Naive thymus-derived CD4-positive, alpha-beta T cell (primary cell): Measurements from ENCODE around the gene DNAAF6. TPM values are rescaled to one million over a fixed set of nuclear protein-coding genes. Genes with fewer than 3 reads are reported as not detected.
"Not testable (repeated sequence)": the region's sequence is repeated elsewhere in the genome, so short reads cannot be mapped to it uniquely, and the experiment has no call there.

ENCODE experiments used
- ATAC-seq: fragments of 150-1000 bp; cut with Tn5 transposase; 2 replicates; pipeline ENCODE4 v1.10.0; 2021; ENCODE audit warnings: mild to moderate bottlenecking, moderate library complexity
- CTCF ChIA-PET: fragments of 350-600 bp; sonication (Branson Sonifier 250); formaldehyde crosslinking; loops from one replicate; lab custom pipeline; 2021; ENCODE audit warnings: antibody characterized with exemption; lab: Charles Lee
- POLR2A ChIA-PET: fragments of 350-600 bp; sonication (Branson Sonifier 250); formaldehyde crosslinking; loops from one replicate; lab custom pipeline; 2021; ENCODE audit warnings: antibody characterized with exemption, inconsistent platforms; lab: Charles Lee
- DNase-seq, 9 donors: peaks; one replicate each; pipeline versions ENCODE4 v3.0.0 to v3.0.0-alpha.2; 2020 to 2022; ENCODE audit warnings: mixed read lengths in 1 of 9
- H3K27ac ChIP-seq: one replicate; pipeline ENCODE4 v1.7.0; 2013; ENCODE audit warnings: mild to moderate bottlenecking, low read depth, low read length, moderate library complexity
- H3K27me3 ChIP-seq, 2 donors: one replicate each; pipeline ENCODE4 v1.7.0; 2013; ENCODE audit warnings: low read length in 2 of 2, mild to moderate bottlenecking in 2 of 2, moderate library complexity in 2 of 2; ENCODE audit not compliant: control insufficient read depth in 2 of 2, insufficient read depth in 2 of 2
- H3K36me3 ChIP-seq, 3 experiments: 1 replicate in 2 of 3; 2 replicates in 1 of 3; pipeline ENCODE4 v1.7.0; 2013; ENCODE audit warnings: low read length in 3 of 3, mild to moderate bottlenecking in 3 of 3, moderate library complexity in 1 of 3; ENCODE audit not compliant: insufficient read depth in 3 of 3, control insufficient read depth in 2 of 3
- H3K4me1 ChIP-seq, 2 donors: one replicate each; pipeline ENCODE4 v1.7.0; 2013; ENCODE audit warnings: low read length in 2 of 2, mild to moderate bottlenecking in 2 of 2, moderate library complexity in 1 of 2; ENCODE audit not compliant: control insufficient read depth in 2 of 2, insufficient read depth in 2 of 2
- H3K4me3 ChIP-seq: 2 replicates; pipeline ENCODE4 v1.7.0; 2013; ENCODE audit warnings: mild to moderate bottlenecking, low read length
- H3K9me3 ChIP-seq, 3 experiments: 1 replicate in 2 of 3; 2 replicates in 1 of 3; pipeline ENCODE4 v1.7.0; 2013; ENCODE audit warnings: low read length in 3 of 3; ENCODE audit not compliant: control insufficient read depth in 2 of 3
- H3K27ac Mint-ChIP-seq, 9 donors: one replicate each; pipeline ENCODE4 v1.8.0; 2020 to 2022; ENCODE audit warnings: mixed read lengths in 9 of 9, mild to moderate bottlenecking in 8 of 9, moderate library complexity in 5 of 9, inconsistent platforms in 2 of 9
- H3K27me3 Mint-ChIP-seq, 5 donors: one replicate each; pipeline ENCODE4 v1.8.0; 2021 to 2022; ENCODE audit warnings: mixed read lengths in 5 of 5, mild to moderate bottlenecking in 1 of 5
- H3K36me3 Mint-ChIP-seq, 5 donors: one replicate each; pipeline ENCODE4 v1.8.0; 2020 to 2022; ENCODE audit warnings: mixed read lengths in 5 of 5, mild to moderate bottlenecking in 3 of 5, inconsistent platforms in 1 of 5
- H3K4me1 Mint-ChIP-seq, 7 donors: one replicate each; pipeline ENCODE4 v1.8.0; 2020 to 2022; ENCODE audit warnings: mixed read lengths in 7 of 7, mild to moderate bottlenecking in 3 of 7, inconsistent platforms in 1 of 7
- H3K4me3 Mint-ChIP-seq, 10 donors: one replicate each; pipeline ENCODE4 v1.8.0; 2020 to 2022; ENCODE audit warnings: mild to moderate bottlenecking in 10 of 10, mixed read lengths in 10 of 10, moderate library complexity in 6 of 10, inconsistent platforms in 2 of 10
- H3K9me3 Mint-ChIP-seq, 11 donors: one replicate each; pipeline ENCODE4 v1.8.0; 2020 to 2022; ENCODE audit warnings: mixed read lengths in 11 of 11, mild to moderate bottlenecking in 4 of 11, inconsistent platforms in 1 of 11, moderate library complexity in 1 of 11
- intact Hi-C, 2 donors: fragments of 100-400 bp; cut with micrococcal nuclease; formaldehyde crosslinking; loops; one replicate each; pipeline ENCODE4 v1.15.1; 2023
- polyA plus RNA-seq, 2 donors: library from polyadenylated mRNA; unstranded; fragments of 300-500 nt; fragmentation: Illumina TruSeq; gene quantifications; one replicate each; pipeline ENCODE4 v1.2.3, GENCODE V29; 2021
- total RNA-seq, 6 experiments: library from RNA in 5 of 6; stranded (reverse) in 5 of 6; gene quantifications; 1 replicate in 5 of 6; 2 replicates in 1 of 6; pipeline ENCODE4 v1.2.3 and lab custom pipeline; 2021 to 2026

DNAAF6 gene
- total RNA-seq, result not detected
- not detected for polyA plus RNA-seq
- not detected for total RNA-seq (lab: John Stamatoyannopoulos, UW)

DNA sequence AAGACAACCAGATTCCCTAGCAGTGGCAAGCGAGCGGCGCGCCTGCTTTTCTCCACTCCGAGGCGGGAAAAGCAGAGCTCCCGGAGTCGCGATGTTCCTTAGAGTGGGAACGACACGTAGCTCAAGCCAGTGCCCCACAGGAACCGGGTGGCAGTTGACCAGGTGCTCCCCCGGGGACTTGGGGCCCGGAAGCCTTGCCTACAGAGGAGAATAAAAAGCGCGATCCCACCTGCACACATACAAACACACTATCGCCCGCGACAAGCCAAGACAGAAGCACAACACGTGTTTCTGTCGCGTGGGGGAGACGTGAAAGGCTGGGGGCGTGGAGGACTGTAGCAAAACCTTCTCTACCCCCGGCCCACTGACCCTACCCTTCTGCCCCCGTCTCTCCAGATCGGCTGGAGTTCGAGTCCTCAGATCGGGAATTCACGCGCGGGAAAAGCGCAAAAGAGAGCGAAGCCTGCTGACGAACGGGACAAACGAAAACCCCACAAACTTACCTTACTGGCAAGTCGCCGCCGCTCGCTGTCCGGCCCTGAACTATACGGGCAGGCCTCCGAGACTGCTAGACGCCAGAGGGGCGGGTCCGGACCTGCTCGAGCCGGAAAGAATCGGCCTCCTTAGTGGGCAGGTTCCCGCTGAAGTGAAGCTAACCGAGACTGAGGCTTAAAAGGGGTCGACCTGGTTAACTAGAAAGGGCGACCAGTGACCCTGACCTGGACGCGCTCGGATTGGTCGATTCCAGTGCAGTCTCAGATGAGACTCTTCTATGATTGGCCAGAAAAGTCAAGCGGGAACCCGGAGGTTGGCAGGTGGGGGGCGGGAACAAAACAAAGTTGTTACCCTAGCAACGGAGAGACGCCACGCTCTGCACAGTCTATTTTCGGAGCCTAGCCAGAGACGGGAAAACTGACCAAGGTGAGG lies at the start of gene DNAAF6, which contains the start of gene NUP62CL:
DNAAF6 (plus strand) TSS at position 842 of the 927 bp plus-strand sequence. CDS start 6,265 bp downstream, outside the sequence.
NUP62CL (minus strand) TSS at position 664 of the 927 bp plus-strand sequence. CDS start 31,287 bp downstream, outside the sequence.
- H3K27ac Mint-ChIP-seq, result peak within 1 kb of the TSS; percentile 28 to 84 (median 74)
- H3K4me3 ChIP-seq, result peak within 1 kb of the TSS; percentile 72
- ATAC-seq (peak; percentile 94), DNase-seq (peak; percentile 28 to 75 (median 61))
- H3K9me3 ChIP-seq, result no peaks in the 10 kb centered on the region
- H3K27me3 Mint-ChIP-seq, result peaks cover 0 to 2% (median 0%) of the 10 kb centered on the region in 5 donors
- intact Hi-C loops, result loop anchor here (1.0 to 10.0 kb wide), 5 partner anchors 88 to 422 kb away; partner anchors contain the start of genes PRPS1 (in 2 of the 2) and RBM41 (in 2 of the 2)
- H3K36me3 ChIP-seq, result no peaks in the 10 kb centered on the region
- H3K27me3 ChIP-seq, result no peaks in the 10 kb centered on the region
- H3K9me3 Mint-ChIP-seq, result no peaks in the 10 kb centered on the region
- ChIA-PET POLR2A (no interaction called here), CTCF (no interaction called here)
- H3K36me3 Mint-ChIP-seq, result no peaks in the 10 kb centered on the region
- peaks cover 0 to 11% (median 3%) of the 10 kb centered on the region in 7 donors for H3K4me1 Mint-ChIP-seq
- peak within 1 kb of the TSS; percentile 80 to 93 (median 90) for H3K4me3 Mint-ChIP-seq
- H3K27ac ChIP-seq, result peak within 1 kb of the TSS; percentile 57
- no peaks in the 10 kb centered on the region for H3K4me1 ChIP-seq

DNA sequence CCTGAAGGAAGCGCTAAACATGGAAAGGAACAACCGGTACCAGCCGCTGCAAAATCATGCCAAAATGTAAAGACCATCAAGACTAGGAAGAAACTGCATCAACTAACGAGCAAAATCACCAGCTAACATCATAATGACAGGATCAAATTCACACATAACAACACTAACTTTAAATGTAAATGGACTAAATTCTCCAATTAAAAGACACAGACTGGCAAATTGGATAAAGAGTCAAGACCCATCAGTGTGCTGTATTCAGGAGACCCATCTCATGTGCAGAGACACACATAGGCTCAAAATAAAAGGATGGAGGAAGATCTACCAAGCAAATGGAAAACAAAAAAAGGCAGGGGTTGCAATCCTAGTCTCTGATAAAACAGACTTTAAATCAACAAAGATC lies 48.8 kb upstream of the DNAAF6 start:
- intact Hi-C loops, CTCF ChIA-PET, H3K27me3 ChIP-seq, H3K9me3 Mint-ChIP-seq, H3K4me3 Mint-ChIP-seq, ATAC-seq, POLR2A ChIA-PET, H3K27ac Mint-ChIP-seq, H3K27ac ChIP-seq, H3K36me3 ChIP-seq, H3K36me3 Mint-ChIP-seq, DNase-seq, H3K4me1 ChIP-seq, H3K4me1 Mint-ChIP-seq, H3K27me3 Mint-ChIP-seq, H3K4me3 ChIP-seq, H3K9me3 ChIP-seq: not testable (repeated sequence)

DNA sequence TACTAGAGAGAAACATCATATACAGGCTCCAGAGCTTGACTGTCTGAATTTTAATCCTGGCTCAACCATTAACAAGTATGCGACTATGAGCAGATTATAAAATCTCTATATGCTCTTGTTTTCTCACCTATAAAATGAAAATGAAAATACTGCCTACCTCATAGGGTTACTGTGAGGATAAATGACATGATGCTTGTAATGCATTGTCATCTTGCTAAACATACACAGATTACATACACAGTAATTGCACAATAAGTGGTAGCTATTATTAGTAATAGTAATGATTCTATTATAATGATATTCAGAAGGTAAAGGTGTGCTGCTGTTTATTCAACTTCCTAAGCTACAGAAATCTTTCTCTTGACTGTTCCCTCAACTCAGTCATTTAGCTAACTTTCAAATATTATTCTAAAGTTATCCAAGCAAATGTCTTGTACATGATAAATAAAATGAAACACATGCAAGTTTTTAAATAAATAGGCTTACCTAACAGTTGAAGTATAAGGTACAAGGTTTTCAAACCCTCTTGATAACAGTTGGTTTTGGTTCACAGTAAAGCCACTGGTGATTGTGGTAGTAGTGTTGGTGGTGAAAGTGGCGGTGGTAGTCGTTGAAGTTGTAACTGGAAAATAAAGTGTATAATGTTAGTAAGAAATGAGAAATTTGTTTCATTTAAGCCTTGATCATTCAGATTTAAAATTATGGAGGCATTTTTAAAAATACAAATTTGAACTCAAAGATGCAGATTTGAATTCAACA lies 39.1 kb upstream of the DNAAF6 start:
- POLR2A ChIA-PET, result no interaction called here
- H3K27me3 ChIP-seq, result no peaks in the 10 kb centered on the region
- ATAC-seq, result no peak
- H3K4me1 ChIP-seq, result no peaks in the 10 kb centered on the region
- no peak overlapping the region for H3K4me3 ChIP-seq
- no peak overlapping the region for H3K27ac ChIP-seq
- H3K27ac Mint-ChIP-seq, result no peak overlapping the region
- H3K4me1 Mint-ChIP-seq, result no peaks in the 10 kb centered on the region
- H3K4me3 Mint-ChIP-seq, result no peak overlapping the region
- CTCF ChIA-PET, result interaction anchor here (0.5 kb wide), 1 partner anchor 43 kb away, joined by 3 read pairs; no protein-coding TSS in a partner anchor
- no peaks in the 10 kb centered on the region for H3K27me3 Mint-ChIP-seq
- H3K36me3 Mint-ChIP-seq, result peaks cover 0 to 2% (median 0%) of the 10 kb centered on the region in 5 donors
- H3K36me3 ChIP-seq, result no peaks in the 10 kb centered on the region
- peaks cover 0 to 1% (median 0%) of the 10 kb centered on the region in 11 donors for H3K9me3 Mint-ChIP-seq
- no peaks in the 10 kb centered on the region for H3K9me3 ChIP-seq
- intact Hi-C loops, result no loop called here
- DNase-seq, result no peak

DNA sequence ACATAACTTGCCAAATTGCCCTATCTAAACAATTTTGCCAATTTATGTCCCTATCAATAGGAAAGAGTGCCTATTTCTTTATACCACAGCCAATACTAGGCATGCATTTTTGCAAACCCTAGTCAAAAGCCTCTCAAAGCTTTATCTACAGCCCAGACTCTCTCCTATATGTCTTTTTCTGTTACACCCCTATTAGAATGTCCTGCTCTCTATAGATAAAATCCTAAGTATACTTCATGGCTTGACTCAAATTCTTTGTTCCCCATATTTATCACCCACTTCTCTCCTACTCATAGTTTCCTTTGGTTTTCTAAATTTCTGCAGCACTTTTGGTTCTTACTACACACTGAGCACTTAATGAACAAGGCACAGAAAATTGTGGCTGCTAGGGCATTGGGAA lies 38.2 kb upstream of the DNAAF6 start:
- Mint-ChIP-seq H3K4me1 (no peaks in the 10 kb centered on the region), H3K27ac (no peak overlapping the region), H3K27me3 (no peaks in the 10 kb centered on the region), H3K9me3 (peaks cover 0 to 1% (median 0%) of the 10 kb centered on the region in 11 donors), H3K36me3 (peaks cover 0 to 2% (median 0%) of the 10 kb centered on the region in 5 donors), H3K4me3 (no peak overlapping the region)
- ATAC-seq (no peak), DNase-seq (no peak)
- Histone ChIP-seq H3K4me1 (no peaks in the 10 kb centered on the region), H3K27ac (no peak overlapping the region), H3K27me3 (no peaks in the 10 kb centered on the region), H3K4me3 (no peak overlapping the region), H3K9me3 (no peaks in the 10 kb centered on the region), H3K36me3 (no peaks in the 10 kb centered on the region)
- POLR2A ChIA-PET, result no interaction called here
- intact Hi-C loops, result no loop called here
- CTCF ChIA-PET, result no interaction called here

DNA sequence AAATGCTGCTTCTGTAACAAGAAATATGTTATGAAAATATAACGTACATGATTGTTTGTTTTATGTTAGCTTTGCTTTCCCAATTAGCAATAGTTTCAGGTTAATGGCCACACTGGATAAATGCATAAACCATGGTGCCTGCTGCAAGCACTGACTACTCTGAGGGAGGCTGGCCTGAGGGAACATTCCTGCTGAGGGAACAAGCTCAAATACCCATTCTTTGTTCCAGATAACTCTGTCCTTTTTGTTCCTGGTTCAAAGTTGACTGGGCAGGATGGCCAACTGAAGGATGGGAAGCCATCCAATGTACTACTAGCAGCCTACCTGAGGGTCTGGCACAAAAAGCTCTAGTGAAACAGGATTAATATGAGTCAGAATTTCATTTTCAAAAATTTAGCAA lies 37.7 kb upstream of the DNAAF6 start:
- ATAC-seq (no peak), DNase-seq (no peak)
- no peaks in the 10 kb centered on the region for H3K4me1 ChIP-seq
- intact Hi-C loops, result no loop called here
- Mint-ChIP-seq H3K4me3 (no peak overlapping the region), H3K36me3 (peaks cover 0 to 2% (median 0%) of the 10 kb centered on the region in 5 donors), H3K27ac (no peak overlapping the region), H3K4me1 (no peaks in the 10 kb centered on the region), H3K27me3 (no peaks in the 10 kb centered on the region), H3K9me3 (peaks cover 0 to 1% (median 0%) of the 10 kb centered on the region in 11 donors)
- ChIA-PET CTCF (no interaction called here), POLR2A (no interaction called here)
- H3K27ac ChIP-seq, result no peak overlapping the region
- H3K9me3 ChIP-seq, result no peaks in the 10 kb centered on the region
- H3K27me3 ChIP-seq, result no peaks in the 10 kb centered on the region
- H3K4me3 ChIP-seq, result no peak overlapping the region
- H3K36me3 ChIP-seq, result no peaks in the 10 kb centered on the region

DNA sequence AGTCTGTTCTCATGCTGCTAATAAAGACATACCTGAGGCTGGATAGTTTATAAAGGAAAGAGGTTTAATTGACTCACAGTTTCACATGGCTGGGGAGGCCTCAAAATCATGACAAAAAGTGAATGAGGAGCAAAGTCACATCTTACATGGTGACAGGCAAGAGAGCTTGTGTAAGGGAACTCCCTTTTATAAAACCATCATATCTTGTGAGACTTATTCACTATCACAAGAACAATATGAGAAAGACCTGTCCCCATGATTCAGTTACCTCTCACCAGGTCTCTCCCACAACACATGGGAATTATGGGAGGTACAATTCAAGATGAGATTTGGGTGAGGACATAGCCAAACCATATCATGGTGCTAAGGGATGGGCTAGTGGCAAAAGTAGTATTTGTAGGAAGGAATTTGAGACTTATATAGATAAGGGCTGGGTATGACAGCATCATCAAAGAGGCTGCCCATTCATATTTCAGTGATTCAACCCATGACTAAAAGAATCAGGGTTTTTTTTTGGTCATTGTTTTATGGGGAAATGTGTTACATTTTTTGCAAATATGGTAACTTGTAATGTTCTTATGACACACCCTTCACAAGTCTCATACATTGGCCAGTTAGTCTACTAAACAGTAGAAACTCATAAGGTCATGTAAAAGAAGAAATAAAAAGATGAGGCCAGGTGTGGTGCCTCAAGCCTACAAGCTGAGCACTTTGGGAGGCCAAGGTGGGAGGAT lies 34.9 kb upstream of the DNAAF6 start:
- ATAC-seq (no peak), DNase-seq (no peak)
- H3K27ac ChIP-seq, result no peak overlapping the region
- no peaks in the 10 kb centered on the region for H3K36me3 ChIP-seq
- intact Hi-C loops, result no loop called here
- H3K4me1 Mint-ChIP-seq, result no peaks in the 10 kb centered on the region
- H3K4me3 Mint-ChIP-seq, result no peak overlapping the region
- no peaks in the 10 kb centered on the region for H3K4me1 ChIP-seq
- H3K27me3 Mint-ChIP-seq, result peaks cover 0 to 4% (median 0%) of the 10 kb centered on the region in 5 donors
- ChIA-PET POLR2A (no interaction called here), CTCF (no interaction called here)
- no peaks in the 10 kb centered on the region for H3K27me3 ChIP-seq
- H3K9me3 ChIP-seq, result no peaks in the 10 kb centered on the region
- H3K27ac Mint-ChIP-seq, result no peak overlapping the region
- peaks cover 0 to 1% (median 0%) of the 10 kb centered on the region in 11 donors for H3K9me3 Mint-ChIP-seq
- H3K36me3 Mint-ChIP-seq, result peaks cover 0 to 2% (median 0%) of the 10 kb centered on the region in 5 donors
- no peak overlapping the region for H3K4me3 ChIP-seq
